Neutrophil (primary cell): ENCODE data around the gene NISCH.

Experiments used
- H3K27ac ChIP-seq: fragments of 200-600 bp; sonication (generic); 2 replicates; pipeline ENCODE4 v1.5.1; 2016; ENCODE audit warnings: mild to moderate bottlenecking, moderate library complexity
- H3K27me3 ChIP-seq: fragments of 200-600 bp; sonication (generic); 2 replicates; pipeline ENCODE4 v1.6.0; 2016; ENCODE audit warnings: mild to moderate bottlenecking
- H3K36me3 ChIP-seq: fragments of 200-600 bp; sonication (generic); 2 replicates; pipeline ENCODE4 v1.5.1; 2017
- H3K4me1 ChIP-seq, 2 experiments: fragments of 200-600 bp in 1 of 2; sonication (generic) in 1 of 2; 1 replicate in 1 of 2; 2 replicates in 1 of 2; pipeline versions ENCODE4 v1.5.1 to v1.6.1; 2013 to 2016; ENCODE audit warnings: low read depth in 1 of 2, low read length in 1 of 2, mild to moderate bottlenecking in 1 of 2, moderate library complexity in 1 of 2; ENCODE audit not compliant: control insufficient read depth in 1 of 2, insufficient read depth in 1 of 2
- H3K4me3 ChIP-seq, 2 experiments: fragments of 200-600 bp in 1 of 2; sonication (generic) in 1 of 2; 1 replicate in 1 of 2; 2 replicates in 1 of 2; pipeline ENCODE4 v1.5.1; 2013 to 2016; ENCODE audit warnings: low read depth in 1 of 2, low read length in 1 of 2, mild to moderate bottlenecking in 1 of 2, moderate library complexity in 1 of 2
- H3K9me3 ChIP-seq: fragments of 200-600 bp; sonication (generic); 2 replicates; pipeline ENCODE4 v1.5.1; 2016
- CTCF ChIP-seq: fragments of 200-600 bp; sonication (generic); IDR thresholded peaks from 2 replicates; pipeline ENCODE4 v1.5.1; 2016; ENCODE audit warnings: antibody characterized with exemption

Gene NISCH

GRCh38 chr3:52531860-52532516, 76.6 kb downstream of the NISCH start:
- H3K36me3 ChIP-seq: no peaks in the 10 kb centered on the region
- no peak overlapping the region for H3K4me3 ChIP-seq
- H3K27ac ChIP-seq: no peak overlapping the region
- H3K9me3 ChIP-seq: no peaks in the 10 kb centered on the region
- peaks cover 63% of the 10 kb centered on the region for H3K27me3 ChIP-seq
- no peak for TF ChIP-seq CTCF
- peaks cover 8 to 24% of the 10 kb centered on the region in 2 experiments for H3K4me1 ChIP-seq

- Histone ChIP-seq H3K36me3 (no peaks in the 10 kb centered on the region), H3K9me3 (no peaks in the 10 kb centered on the region), H3K4me1 (peaks cover 13 to 29% of the 10 kb centered on the region in 2 experiments), H3K27ac (no peak overlapping the region), H3K27me3 (peaks cover 63% of the 10 kb centered on the region), H3K4me3 (no peak overlapping the region)
- TF ChIP-seq CTCF: no peak
These were observed 77.1 kb downstream of the NISCH start for GRCh38 chr3:52532517-52532837.

- no peak for TF ChIP-seq CTCF
- H3K27me3 ChIP-seq: peaks cover 63% of the 10 kb centered on the region
- H3K4me1 ChIP-seq: peaks cover 19 to 34% of the 10 kb centered on the region in 2 experiments
- H3K36me3 ChIP-seq: no peaks in the 10 kb centered on the region
- H3K9me3 ChIP-seq: no peaks in the 10 kb centered on the region
- H3K4me3 ChIP-seq: peak overlapping the region in 1 of 2 experiments; percentile 51
- no peak overlapping the region for H3K27ac ChIP-seq
These were observed 77.6 kb downstream of the NISCH start for GRCh38 chr3:52532838-52533622.

DNA sequence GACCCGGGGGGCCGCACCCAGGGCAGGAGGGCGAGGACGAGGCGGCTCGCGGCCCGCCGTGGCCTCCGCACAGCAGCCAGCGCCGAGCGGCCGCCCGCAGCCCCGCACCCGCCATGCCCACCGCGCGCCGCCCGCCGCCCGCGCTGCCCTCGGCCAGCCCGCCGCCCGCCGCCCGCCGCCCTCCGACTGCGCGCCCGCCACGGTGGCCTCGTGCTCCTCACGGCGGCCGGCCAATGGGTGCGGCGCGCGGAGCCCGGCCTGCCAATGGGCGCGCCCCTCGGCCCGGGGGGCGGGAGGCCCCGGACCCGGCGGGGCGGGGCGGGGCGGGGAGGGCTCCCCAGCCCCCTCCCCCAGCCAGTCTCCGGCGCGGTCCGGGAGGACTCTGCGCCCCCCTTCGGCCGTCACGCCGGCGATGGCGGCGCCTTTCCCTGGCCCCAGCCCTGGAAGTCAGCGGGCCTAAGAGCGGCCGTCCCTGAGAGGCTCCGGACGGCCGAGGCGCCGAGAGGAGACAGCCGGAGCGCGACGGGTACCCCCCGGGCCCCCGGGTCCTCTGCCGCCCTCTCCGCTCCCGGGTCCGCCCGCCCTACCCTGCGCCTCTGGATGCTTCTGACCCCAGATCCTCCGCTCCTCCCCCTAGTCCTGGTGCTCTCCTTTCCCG, 78.3 kb downstream of the NISCH start, which contains the start of gene NT5DC2:
Gene NT5DC2, minus strand, starts transcription at position 235 of the 658 bp plus-strand sequence. Its CDS starts 120 bp downstream, at position 115.
- peak within 1 kb of the TSS in 1 of 2 experiments; percentile 51 for H3K4me3 ChIP-seq
- H3K36me3 ChIP-seq: no peaks in the 10 kb centered on the region
- peaks cover 63% of the 10 kb centered on the region for H3K27me3 ChIP-seq
- H3K9me3 ChIP-seq: no peaks in the 10 kb centered on the region
- TF ChIP-seq CTCF: no peak
- H3K27ac ChIP-seq: no peak within 1 kb of the TSS
- H3K4me1 ChIP-seq: peaks cover 22 to 42% of the 10 kb centered on the region in 2 experiments

DNA sequence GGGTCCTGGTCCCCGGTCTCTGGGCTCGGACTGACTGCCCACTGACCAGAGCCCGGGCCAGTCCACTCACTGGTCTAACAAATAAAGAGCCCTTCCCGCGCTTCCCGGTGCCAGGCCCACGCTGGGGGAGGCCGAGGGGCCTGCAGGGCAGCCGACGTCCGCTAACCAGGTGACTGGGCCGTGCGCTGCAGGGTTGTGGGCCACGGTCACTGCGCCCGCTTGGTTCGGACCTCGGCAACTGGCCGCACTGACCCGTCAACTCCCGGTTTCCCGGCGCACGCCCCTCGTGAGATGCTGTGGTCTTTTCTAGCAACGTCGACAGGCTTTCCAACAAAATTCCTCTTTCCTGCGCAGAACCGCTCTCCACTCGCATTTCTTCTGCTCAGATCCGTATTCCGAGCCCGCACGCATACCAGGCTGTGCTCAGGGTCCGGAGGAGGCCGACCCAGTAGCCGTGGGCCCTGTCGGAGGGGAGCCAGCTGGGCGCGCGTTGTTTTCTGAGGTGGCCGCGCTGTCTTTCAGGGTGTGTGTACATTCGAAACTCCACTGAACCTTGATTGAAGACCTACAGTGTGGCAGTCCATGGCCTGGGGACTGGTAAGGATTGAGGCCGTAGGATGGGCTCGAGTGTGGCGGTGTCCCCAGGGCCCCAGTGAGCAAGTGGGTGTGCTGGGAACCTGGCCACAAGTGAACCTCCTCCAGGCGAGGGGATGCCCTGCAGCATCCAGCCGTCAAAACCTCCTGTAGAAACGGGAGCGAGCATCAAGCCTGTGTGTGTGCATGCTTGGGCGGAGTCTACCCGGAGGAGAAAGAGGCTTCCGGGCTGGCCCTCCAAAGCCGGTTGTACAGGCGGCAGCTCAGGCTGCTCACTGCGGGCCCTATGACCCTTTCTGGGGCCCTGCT, 79.1 kb downstream of the NISCH start:
- peak overlapping the region in 1 of 2 experiments; percentile 27 for H3K4me3 ChIP-seq
- TF ChIP-seq CTCF: no peak
- H3K9me3 ChIP-seq: no peaks in the 10 kb centered on the region
- no peak overlapping the region for H3K27ac ChIP-seq
- no peaks in the 10 kb centered on the region for H3K36me3 ChIP-seq
- peaks cover 30 to 48% of the 10 kb centered on the region in 2 experiments for H3K4me1 ChIP-seq
- H3K27me3 ChIP-seq: peaks cover 63% of the 10 kb centered on the region
